ENCODE results near the gene SYDE2.

DNA sequence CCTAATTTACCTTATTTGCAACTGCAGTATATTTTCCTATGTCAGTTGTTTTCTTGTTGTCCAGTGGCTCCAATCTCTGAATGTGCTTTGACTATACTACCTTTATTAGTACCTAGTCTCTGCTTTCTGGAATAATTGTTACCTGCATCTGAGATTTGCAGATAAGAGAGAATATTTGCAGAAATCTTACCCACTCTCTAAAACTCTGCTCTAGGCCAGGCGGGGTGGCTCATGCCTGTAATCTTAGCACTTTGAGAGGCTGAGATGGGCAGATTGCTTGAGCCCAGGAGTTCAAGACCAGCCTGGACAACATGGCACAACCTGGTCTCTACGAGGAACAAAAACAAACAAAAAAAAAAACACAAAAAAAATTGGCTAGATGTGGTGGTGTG lies 2.0 kb upstream of the SYDE2 start:
- TF ChIP-seq, protein P1, sequence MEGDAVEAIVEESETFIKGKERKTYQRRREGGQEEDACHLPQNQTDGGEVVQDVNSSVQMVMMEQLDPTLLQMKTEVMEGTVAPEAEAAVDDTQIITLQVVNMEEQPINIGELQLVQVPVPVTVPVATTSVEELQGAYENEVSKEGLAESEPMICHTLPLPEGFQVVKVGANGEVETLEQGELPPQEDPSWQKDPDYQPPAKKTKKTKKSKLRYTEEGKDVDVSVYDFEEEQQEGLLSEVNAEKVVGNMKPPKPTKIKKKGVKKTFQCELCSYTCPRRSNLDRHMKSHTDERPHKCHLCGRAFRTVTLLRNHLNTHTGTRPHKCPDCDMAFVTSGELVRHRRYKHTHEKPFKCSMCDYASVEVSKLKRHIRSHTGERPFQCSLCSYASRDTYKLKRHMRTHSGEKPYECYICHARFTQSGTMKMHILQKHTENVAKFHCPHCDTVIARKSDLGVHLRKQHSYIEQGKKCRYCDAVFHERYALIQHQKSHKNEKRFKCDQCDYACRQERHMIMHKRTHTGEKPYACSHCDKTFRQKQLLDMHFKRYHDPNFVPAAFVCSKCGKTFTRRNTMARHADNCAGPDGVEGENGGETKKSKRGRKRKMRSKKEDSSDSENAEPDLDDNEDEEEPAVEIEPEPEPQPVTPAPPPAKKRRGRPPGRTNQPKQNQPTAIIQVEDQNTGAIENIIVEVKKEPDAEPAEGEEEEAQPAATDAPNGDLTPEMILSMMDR (conservative IDR thresholded peaks at IDR 0.05) = no peak
- no peak for TF ChIP-seq ZFX (IDR thresholded peaks at IDR 0.05)

Data from C4-2B (cell line).